ENCODE measurements around the gene HYAL1.

Gene HYAL1

DNA sequence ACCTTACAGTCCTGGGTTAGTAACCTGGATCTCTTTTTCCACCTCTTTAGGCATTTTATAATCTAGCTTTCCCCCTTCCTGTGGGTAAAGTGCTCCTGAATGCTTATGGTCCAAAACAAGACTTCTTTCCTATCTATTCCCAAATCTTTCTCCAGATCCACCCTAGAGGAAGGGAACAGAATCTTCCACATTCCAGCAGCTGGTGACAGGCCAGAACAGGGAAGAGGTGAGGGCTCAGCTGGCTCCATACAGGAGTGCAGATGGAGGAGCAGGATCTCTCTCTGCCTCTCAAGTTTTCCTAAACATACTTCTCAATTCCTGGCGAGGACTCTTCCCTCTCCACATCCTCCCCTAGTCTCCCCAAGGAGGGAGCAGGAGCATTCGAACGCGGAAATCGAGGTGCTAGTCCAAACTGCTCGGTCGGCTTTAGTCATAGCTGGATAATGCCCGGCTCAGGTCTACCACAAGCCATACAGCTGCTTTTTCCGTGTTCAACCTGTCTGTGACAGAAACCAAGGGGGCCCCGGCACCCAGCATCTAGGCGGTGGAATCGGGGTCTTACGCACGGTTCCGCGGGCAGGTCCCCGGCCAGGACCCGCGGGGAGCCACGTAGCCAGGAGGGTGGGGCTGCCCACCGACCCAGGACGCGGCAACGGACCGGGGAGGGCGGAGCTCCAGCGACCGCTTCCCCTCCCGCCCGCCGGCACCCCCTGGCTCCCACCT is 33.2 kb upstream of the HYAL1 start:
- no peak for TF ChIP-seq PPARA (CRISPR knock-in tag; IDR thresholded peaks at IDR 0.05; ENCODE audit: borderline replicate concordance)
- no peak for TF ChIP-seq ISL1 (CRISPR knock-in tag; IDR thresholded peaks at IDR 0.05)
- no peak for TF ChIP-seq OSR1 (CRISPR knock-in tag; IDR thresholded peaks at IDR 0.05)
- no peak for TF ChIP-seq ZFP30 (CRISPR knock-in tag; IDR thresholded peaks at IDR 0.05)
- TF ChIP-seq TCF4 (CRISPR knock-in tag; IDR thresholded peaks at IDR 0.05; ENCODE audit: borderline replicate concordance): no peak
- no peak for TF ChIP-seq POU6F1 (CRISPR knock-in tag; IDR thresholded peaks at IDR 0.05; ENCODE audit: borderline replicate concordance, low read depth)
- no peak for TF ChIP-seq ZNF70 (CRISPR knock-in tag; IDR thresholded peaks at IDR 0.05)
- no peak for TF ChIP-seq CSDC2 (CRISPR knock-in tag; IDR thresholded peaks at IDR 0.05)
- TF ChIP-seq ZFP3 (CRISPR knock-in tag; IDR thresholded peaks at IDR 0.05): no peak
- TF ChIP-seq TOX (CRISPR knock-in tag; IDR thresholded peaks at IDR 0.05; ENCODE audit: borderline replicate concordance): no peak
- peak; percentile 11 for ATAC-seq

DNA sequence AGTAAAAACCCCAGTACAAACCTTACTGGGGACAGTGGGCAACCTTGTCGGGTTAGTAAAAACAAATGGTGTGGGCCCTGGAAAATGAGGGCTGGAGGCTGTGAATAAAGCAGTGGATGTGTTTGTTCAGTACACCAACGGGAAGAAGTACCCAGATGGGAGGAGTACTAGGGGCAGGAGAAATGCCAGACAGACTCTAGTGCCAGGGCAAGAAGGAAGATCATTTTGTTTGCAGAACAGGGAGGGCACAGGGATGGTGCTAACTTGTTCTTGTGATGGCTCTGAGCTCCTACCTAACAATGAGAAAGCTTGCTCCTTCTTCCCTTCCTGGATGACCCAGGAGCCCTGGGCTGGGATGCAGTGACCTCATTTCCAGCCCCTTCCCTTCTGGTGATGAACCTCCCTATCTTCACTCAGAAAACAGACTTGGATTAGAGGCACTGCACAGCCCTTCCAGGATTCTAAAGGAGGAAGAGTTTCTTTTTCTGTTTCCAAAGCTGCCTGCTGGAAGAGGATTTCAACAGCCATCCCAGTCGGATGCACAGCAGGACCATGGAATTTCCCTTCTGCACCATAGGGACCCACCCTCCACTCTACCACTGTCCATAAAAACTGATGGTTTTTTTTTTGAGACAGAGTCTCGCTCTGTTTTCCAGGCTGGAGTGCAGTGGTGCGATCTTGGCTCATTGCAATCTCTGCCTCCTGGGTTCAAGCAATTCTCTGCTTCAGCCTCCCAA is 31.1 kb upstream of the HYAL1 start:
- TF ChIP-seq GLIS3 (CRISPR knock-in tag; IDR thresholded peaks at IDR 0.05) (no peak), TCF4 (CRISPR knock-in tag; IDR thresholded peaks at IDR 0.05; ENCODE audit: borderline replicate concordance) (no peak), TOX (CRISPR knock-in tag; IDR thresholded peaks at IDR 0.05; ENCODE audit: borderline replicate concordance) (no peak), BACH2 (CRISPR knock-in tag; IDR thresholded peaks at IDR 0.05; ENCODE audit: borderline replicate concordance) (no peak), ZNF8 (CRISPR knock-in tag; IDR thresholded peaks at IDR 0.05) (no peak), ZNF70 (CRISPR knock-in tag; IDR thresholded peaks at IDR 0.05) (no peak), ESRRG (CRISPR knock-in tag; IDR thresholded peaks at IDR 0.05) (no peak), ZFP30 (CRISPR knock-in tag; IDR thresholded peaks at IDR 0.05) (no peak), CSRNP3 (CRISPR knock-in tag; IDR thresholded peaks at IDR 0.05) (no peak)
- ATAC-seq: no peak

DNA sequence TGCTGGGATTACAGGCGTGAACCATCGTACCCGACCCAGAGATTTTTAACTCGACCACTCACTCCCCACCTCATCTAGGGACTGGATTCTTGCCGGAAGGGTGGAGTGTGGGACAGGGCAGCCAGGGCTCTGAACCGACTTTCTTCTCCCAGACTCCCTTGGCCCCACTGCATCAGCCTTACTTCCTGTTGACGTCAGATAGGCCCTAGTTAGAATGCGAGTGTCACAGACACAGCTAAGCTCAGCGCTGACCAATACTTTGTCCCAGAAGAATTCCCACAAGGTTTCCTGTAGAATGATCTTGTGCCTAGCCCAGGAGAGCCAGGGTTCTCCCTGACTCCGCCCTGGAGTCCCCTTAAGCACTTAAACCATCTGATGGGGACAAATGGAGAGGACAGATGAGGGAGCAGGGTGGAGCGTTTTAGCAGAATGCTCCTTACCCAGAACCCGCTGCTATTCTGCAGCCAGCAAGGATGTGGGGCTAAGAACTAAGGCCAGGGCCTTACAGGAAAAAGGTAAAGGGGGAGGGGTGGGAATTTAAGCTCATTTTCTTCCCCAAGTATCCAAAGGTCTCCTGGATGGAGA is 30.5 kb upstream of the HYAL1 start:
- ATAC-seq: no peak
- no peak for TF ChIP-seq PPARA (CRISPR knock-in tag; IDR thresholded peaks at IDR 0.05; ENCODE audit: borderline replicate concordance)
- no peak for TF ChIP-seq ZFP30 (CRISPR knock-in tag; IDR thresholded peaks at IDR 0.05)
- no peak for TF ChIP-seq TCF4 (CRISPR knock-in tag; IDR thresholded peaks at IDR 0.05; ENCODE audit: borderline replicate concordance)
- TF ChIP-seq ZFP3 (CRISPR knock-in tag; IDR thresholded peaks at IDR 0.05): no peak
- no peak for TF ChIP-seq CSDC2 (CRISPR knock-in tag; IDR thresholded peaks at IDR 0.05)
- no peak for TF ChIP-seq POU6F1 (CRISPR knock-in tag; IDR thresholded peaks at IDR 0.05; ENCODE audit: borderline replicate concordance, low read depth)

DNA sequence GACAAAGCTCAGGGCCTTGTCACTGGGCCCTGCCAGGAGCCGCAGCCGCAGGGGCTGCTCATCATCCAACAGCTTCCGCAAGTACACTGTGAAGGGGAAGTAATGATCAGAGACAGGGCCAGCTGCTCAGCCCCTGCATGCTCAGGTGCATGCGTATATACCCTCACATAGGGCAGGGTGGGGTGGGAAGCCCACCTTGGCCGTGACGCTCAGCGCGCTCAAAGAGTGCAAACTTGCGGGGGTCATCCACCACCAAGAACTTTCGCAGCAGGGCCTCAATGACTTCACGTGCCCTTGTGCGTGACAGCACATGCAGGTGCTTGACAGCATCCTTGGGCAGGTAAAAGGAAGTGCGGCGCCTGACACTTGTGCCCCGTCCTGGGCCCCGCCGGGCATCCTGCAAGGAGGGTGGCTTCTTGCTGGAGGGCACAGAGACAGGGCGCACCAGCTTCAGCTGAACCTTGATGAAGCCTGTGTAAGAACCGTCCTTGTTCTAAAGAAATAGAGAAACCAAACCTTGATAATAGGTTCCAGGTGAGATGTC is 28.1 kb upstream of the HYAL1 start:
- ATAC-seq: no peak
- no peak for TF ChIP-seq ZNF70 (CRISPR knock-in tag; IDR thresholded peaks at IDR 0.05)
- TF ChIP-seq SNAI2 (CRISPR knock-in tag; IDR thresholded peaks at IDR 0.05): no peak
- no peak for TF ChIP-seq CSRNP3 (CRISPR knock-in tag; IDR thresholded peaks at IDR 0.05)
- no peak for TF ChIP-seq TCF4 (CRISPR knock-in tag; IDR thresholded peaks at IDR 0.05; ENCODE audit: borderline replicate concordance)
- no peak for TF ChIP-seq PPARA (CRISPR knock-in tag; IDR thresholded peaks at IDR 0.05; ENCODE audit: borderline replicate concordance)

DNA sequence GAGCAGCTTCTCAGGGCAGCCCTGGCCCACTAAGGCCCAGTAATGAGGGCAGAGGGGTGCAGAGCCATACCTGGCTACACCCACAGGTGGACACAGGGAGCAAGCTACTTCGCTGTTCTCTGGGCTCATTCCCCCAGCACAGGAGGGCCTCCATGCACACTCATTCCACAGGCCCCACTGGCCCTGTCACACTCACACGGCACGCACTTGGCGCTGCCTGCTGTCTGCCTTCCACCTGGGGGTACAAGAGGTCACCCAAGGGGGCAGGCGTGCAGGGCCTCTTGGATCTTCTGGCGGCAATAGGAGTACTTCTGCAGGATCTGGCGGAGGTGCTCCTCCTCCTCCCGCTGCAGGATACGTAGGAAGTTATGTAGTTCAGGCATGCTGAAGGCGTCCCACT is 27.0 kb upstream of the HYAL1 start:
- ATAC-seq: no peak
- TF ChIP-seq OSR1 (CRISPR knock-in tag; IDR thresholded peaks at IDR 0.05): no peak
- TF ChIP-seq TCF4 (CRISPR knock-in tag; IDR thresholded peaks at IDR 0.05; ENCODE audit: borderline replicate concordance): no peak
- no peak for TF ChIP-seq ZC3H10 (CRISPR knock-in tag; IDR thresholded peaks at IDR 0.05)
- TF ChIP-seq, protein P1, sequence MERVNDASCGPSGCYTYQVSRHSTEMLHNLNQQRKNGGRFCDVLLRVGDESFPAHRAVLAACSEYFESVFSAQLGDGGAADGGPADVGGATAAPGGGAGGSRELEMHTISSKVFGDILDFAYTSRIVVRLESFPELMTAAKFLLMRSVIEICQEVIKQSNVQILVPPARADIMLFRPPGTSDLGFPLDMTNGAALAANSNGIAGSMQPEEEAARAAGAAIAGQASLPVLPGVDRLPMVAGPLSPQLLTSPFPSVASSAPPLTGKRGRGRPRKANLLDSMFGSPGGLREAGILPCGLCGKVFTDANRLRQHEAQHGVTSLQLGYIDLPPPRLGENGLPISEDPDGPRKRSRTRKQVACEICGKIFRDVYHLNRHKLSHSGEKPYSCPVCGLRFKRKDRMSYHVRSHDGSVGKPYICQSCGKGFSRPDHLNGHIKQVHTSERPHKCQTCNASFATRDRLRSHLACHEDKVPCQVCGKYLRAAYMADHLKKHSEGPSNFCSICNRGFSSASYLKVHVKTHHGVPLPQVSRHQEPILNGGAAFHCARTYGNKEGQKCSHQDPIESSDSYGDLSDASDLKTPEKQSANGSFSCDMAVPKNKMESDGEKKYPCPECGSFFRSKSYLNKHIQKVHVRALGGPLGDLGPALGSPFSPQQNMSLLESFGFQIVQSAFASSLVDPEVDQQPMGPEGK (CRISPR knock-in tag; IDR thresholded peaks at IDR 0.05; ENCODE audit: borderline replicate concordance): no peak
- TF ChIP-seq ESRRG (CRISPR knock-in tag; IDR thresholded peaks at IDR 0.05): no peak
- TF ChIP-seq POU6F1 (CRISPR knock-in tag; IDR thresholded peaks at IDR 0.05; ENCODE audit: borderline replicate concordance, low read depth): no peak
- TF ChIP-seq ISL1 (CRISPR knock-in tag; IDR thresholded peaks at IDR 0.05): no peak
- TF ChIP-seq ZNF70 (CRISPR knock-in tag; IDR thresholded peaks at IDR 0.05): no peak
